Astrocyte (in vitro differentiated cells and primary cell): Measurements from ENCODE around the gene CD109. TPM values are rescaled to one million over a fixed set of nuclear protein-coding genes. Genes with fewer than 3 reads are reported as not detected.

Experiments used
- DNase-seq: peaks from one replicate; pipeline ENCODE4 v3.0.0-alpha.2; 2010; ENCODE audit warnings: low read depth
- FAIRE-seq: peaks from 2 replicates; lab custom pipeline; 2011; peaks lifted over from hg19 to GRCh38; lab: Jason Lieb, UNC
- H2AFZ ChIP-seq: 2 replicates; pipeline ENCODE4 v1.6.0; 2012; ENCODE audit warnings: low read depth, low read length, inconsistent platforms
- H3K27ac ChIP-seq: 2 replicates; pipeline ENCODE4 v1.5.1; 2011; ENCODE audit warnings: low read depth, low read length, inconsistent platforms
- H3K27me3 ChIP-seq: 2 replicates; pipeline ENCODE4 v1.6.0; 2011; ENCODE audit warnings: low read length, inconsistent platforms; ENCODE audit not compliant: insufficient read depth
- H3K36me3 ChIP-seq: 2 replicates; pipeline ENCODE4 v1.5.1; 2011; ENCODE audit warnings: low read length, inconsistent platforms; ENCODE audit not compliant: insufficient read depth
- H3K4me1 ChIP-seq: 2 replicates; pipeline ENCODE4 v1.5.1; 2011; ENCODE audit warnings: low read length, inconsistent platforms; ENCODE audit not compliant: insufficient read depth
- H3K4me2 ChIP-seq: 2 replicates; pipeline ENCODE4 v1.6.0; 2012; ENCODE audit warnings: low read length, inconsistent platforms
- H3K4me3 ChIP-seq: 2 replicates; pipeline ENCODE4 v1.5.1; 2011; ENCODE audit warnings: low read depth, mild to moderate bottlenecking, low read length, inconsistent platforms; ENCODE audit not compliant: insufficient read depth
- H3K79me2 ChIP-seq: 2 replicates; pipeline ENCODE4 v1.6.0; 2012; ENCODE audit warnings: mild to moderate bottlenecking, low read length, inconsistent platforms; ENCODE audit not compliant: insufficient read depth
- H3K9ac ChIP-seq: 2 replicates; pipeline ENCODE4 v1.6.0; 2012; ENCODE audit warnings: mild to moderate bottlenecking, low read length, inconsistent platforms
- H3K9me3 ChIP-seq: 2 replicates; pipeline ENCODE4 v1.5.1; 2012; ENCODE audit warnings: low read depth, mild to moderate bottlenecking, low read length, inconsistent platforms; ENCODE audit not compliant: insufficient read depth
- H4K20me1 ChIP-seq: 2 replicates; pipeline ENCODE4 v1.6.0; 2012; ENCODE audit warnings: low read length, inconsistent platforms; ENCODE audit not compliant: insufficient read depth
- H3K27ac Mint-ChIP-seq: one replicate; pipeline ENCODE4 v1.8.0; 2021; ENCODE audit warnings: mild to moderate bottlenecking, mixed read lengths; ENCODE audit not compliant: unreplicated experiment
- H3K27me3 Mint-ChIP-seq: one replicate; pipeline ENCODE4 v1.8.0; 2021; ENCODE audit warnings: low read depth, mixed read lengths; ENCODE audit not compliant: unreplicated experiment
- H3K36me3 Mint-ChIP-seq: one replicate; pipeline ENCODE4 v1.8.0; 2021; ENCODE audit warnings: low read depth, mixed read lengths; ENCODE audit not compliant: unreplicated experiment
- H3K4me1 Mint-ChIP-seq: one replicate; pipeline ENCODE4 v1.8.0; 2021; ENCODE audit warnings: low read depth, mixed read lengths; ENCODE audit not compliant: unreplicated experiment
- H3K4me3 Mint-ChIP-seq: one replicate; pipeline ENCODE4 v1.8.0; 2021; ENCODE audit warnings: mild to moderate bottlenecking, moderate library complexity, mixed read lengths; ENCODE audit not compliant: unreplicated experiment
- H3K9me3 Mint-ChIP-seq: one replicate; pipeline ENCODE4 v1.8.0; 2021; ENCODE audit warnings: mild to moderate bottlenecking, mixed read lengths; ENCODE audit not compliant: unreplicated experiment
- CTCF ChIP-seq: IDR thresholded peaks from 2 replicates; pipeline ENCODE4 v1.5.1; 2011; ENCODE audit warnings: low read depth, mild to moderate bottlenecking, inconsistent platforms, low read length, moderate library complexity; ENCODE audit not compliant: insufficient read depth
- EZH2 ChIP-seq: IDR thresholded peaks from 2 replicates; pipeline ENCODE4 v1.6.1; 2012; ENCODE audit warnings: mild to moderate bottlenecking, low read length, inconsistent platforms; ENCODE audit not compliant: insufficient read depth
- total RNA-seq: library from RNA; stranded (reverse); gene quantifications from 2 replicates; pipeline ENCODE4 v1.2.1, GENCODE V29; 2021

CD109 gene
- total RNA-seq, 1 donor from 2014 or later: 18.3 TPM

- no peak overlapping the region for H3K4me3 Mint-ChIP-seq
- H3K27ac Mint-ChIP-seq: no peak overlapping the region
- H3K9me3 Mint-ChIP-seq: peaks cover 10% of the 10 kb centered on the region
- Histone ChIP-seq H3K4me2 (no peak overlapping the region), H3K79me2 (no peaks in the 10 kb centered on the region), H3K36me3 (no peaks in the 10 kb centered on the region), H4K20me1 (no peaks in the 10 kb centered on the region), H2AFZ (no peak overlapping the region), H3K4me3 (no peak overlapping the region), H3K27ac (no peak overlapping the region), H3K9me3 (no peaks in the 10 kb centered on the region), H3K27me3 (no peaks in the 10 kb centered on the region), H3K9ac (no peak overlapping the region), H3K4me1 (peaks cover 6% of the 10 kb centered on the region)
- H3K4me1 Mint-ChIP-seq: peaks cover 8% of the 10 kb centered on the region
- H3K27me3 Mint-ChIP-seq: no peaks in the 10 kb centered on the region
- peaks cover 3% of the 10 kb centered on the region for H3K36me3 Mint-ChIP-seq
- no peak for FAIRE-seq
- TF ChIP-seq EZH2: no peak
- TF ChIP-seq CTCF: no peak
- no peak for DNase-seq
These were observed 7.7 kb upstream of the CD109 start for GRCh38 chr6:73688351-73688750.

GRCh38 chr6:73690056-73690455 lies 5.9 kb upstream of the CD109 start:
- DNase-seq (no peak), FAIRE-seq (no peak)
- H3K27me3 ChIP-seq: no peaks in the 10 kb centered on the region
- Mint-ChIP-seq H3K36me3 (no peaks in the 10 kb centered on the region), H3K27ac (no peak overlapping the region), H3K4me3 (no peak overlapping the region), H3K4me1 (peaks cover 10% of the 10 kb centered on the region), H3K27me3 (no peaks in the 10 kb centered on the region), H3K9me3 (peaks cover 3% of the 10 kb centered on the region)
- no peaks in the 10 kb centered on the region for H3K36me3 ChIP-seq
- no peak overlapping the region for H2AFZ ChIP-seq
- H3K4me3 ChIP-seq: no peak overlapping the region
- H3K79me2 ChIP-seq: no peaks in the 10 kb centered on the region
- H3K9ac ChIP-seq: no peak overlapping the region
- no peaks in the 10 kb centered on the region for H3K9me3 ChIP-seq
- H4K20me1 ChIP-seq: no peaks in the 10 kb centered on the region
- TF ChIP-seq EZH2: no peak
- no peak for TF ChIP-seq CTCF
- H3K4me2 ChIP-seq: no peak overlapping the region
- peaks cover 13% of the 10 kb centered on the region for H3K4me1 ChIP-seq
- no peak overlapping the region for H3K27ac ChIP-seq

- Mint-ChIP-seq H3K27me3 (no peaks in the 10 kb centered on the region), H3K4me3 (no peak overlapping the region), H3K36me3 (no peaks in the 10 kb centered on the region), H3K27ac (peak overlapping the region; percentile 44), H3K4me1 (peaks cover 18% of the 10 kb centered on the region), H3K9me3 (peaks cover 3% of the 10 kb centered on the region)
- H3K27me3 ChIP-seq: no peaks in the 10 kb centered on the region
- H4K20me1 ChIP-seq: no peaks in the 10 kb centered on the region
- no peak overlapping the region for H3K9ac ChIP-seq
- peak overlapping the region; percentile 35 for H2AFZ ChIP-seq
- H3K27ac ChIP-seq: no peak overlapping the region
- no peak overlapping the region for H3K4me3 ChIP-seq
- H3K36me3 ChIP-seq: no peaks in the 10 kb centered on the region
- no peaks in the 10 kb centered on the region for H3K79me2 ChIP-seq
- peaks cover 22% of the 10 kb centered on the region for H3K4me1 ChIP-seq
- peak overlapping the region; percentile 31 for H3K4me2 ChIP-seq
- DNase-seq (peak; percentile 26), FAIRE-seq (no peak)
- no peaks in the 10 kb centered on the region for H3K9me3 ChIP-seq
- TF ChIP-seq EZH2 (no peak), CTCF (no peak)
These were observed 4.5 kb upstream of the CD109 start for GRCh38 chr6:73691512-73691911.
